ENCODE measurements around the gene SHH.

GRCh38 chr7:155810770-155811559 lies 1.3 kb downstream of the SHH start:
- TF ChIP-seq, protein P1, sequence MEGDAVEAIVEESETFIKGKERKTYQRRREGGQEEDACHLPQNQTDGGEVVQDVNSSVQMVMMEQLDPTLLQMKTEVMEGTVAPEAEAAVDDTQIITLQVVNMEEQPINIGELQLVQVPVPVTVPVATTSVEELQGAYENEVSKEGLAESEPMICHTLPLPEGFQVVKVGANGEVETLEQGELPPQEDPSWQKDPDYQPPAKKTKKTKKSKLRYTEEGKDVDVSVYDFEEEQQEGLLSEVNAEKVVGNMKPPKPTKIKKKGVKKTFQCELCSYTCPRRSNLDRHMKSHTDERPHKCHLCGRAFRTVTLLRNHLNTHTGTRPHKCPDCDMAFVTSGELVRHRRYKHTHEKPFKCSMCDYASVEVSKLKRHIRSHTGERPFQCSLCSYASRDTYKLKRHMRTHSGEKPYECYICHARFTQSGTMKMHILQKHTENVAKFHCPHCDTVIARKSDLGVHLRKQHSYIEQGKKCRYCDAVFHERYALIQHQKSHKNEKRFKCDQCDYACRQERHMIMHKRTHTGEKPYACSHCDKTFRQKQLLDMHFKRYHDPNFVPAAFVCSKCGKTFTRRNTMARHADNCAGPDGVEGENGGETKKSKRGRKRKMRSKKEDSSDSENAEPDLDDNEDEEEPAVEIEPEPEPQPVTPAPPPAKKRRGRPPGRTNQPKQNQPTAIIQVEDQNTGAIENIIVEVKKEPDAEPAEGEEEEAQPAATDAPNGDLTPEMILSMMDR (conservative IDR thresholded peaks at IDR 0.05) = no peak
- TF ChIP-seq ZFX (IDR thresholded peaks at IDR 0.05) = no peak

Measured in C4-2B (cell line).